HAP-1 (cell line): ENCODE data around the gene ATP6V1B1.
A peak's percentile ranks its signal among the peaks of the same experiment; 100 is the strongest.

Source experiments
- DNase-seq, 2 experiments: peaks; one replicate each; pipeline ENCODE4 v3.0.0-alpha.2; 2016 to 2020; ENCODE audit warnings: low spot score in 2 of 2
- H3K27me3 ChIP-seq: fragments of 250-450 bp; sonication (Bioruptor Pico); 2 replicates; pipeline ENCODE4 v1.5.1; 2020; ENCODE audit warnings: low read depth, mild to moderate bottlenecking, moderate library complexity
- H3K36me3 ChIP-seq: fragments of 250-450 bp; sonication (Bioruptor Pico); replicated peaks from 2 replicates; pipeline ENCODE4 v1.5.1; 2020; ENCODE audit warnings: mild to moderate bottlenecking
- H3K4me1 ChIP-seq: fragments of 250-450 bp; sonication (Bioruptor Pico); 2 replicates; pipeline ENCODE4 v1.5.1; 2020; ENCODE audit warnings: mild to moderate bottlenecking
- H3K4me3 ChIP-seq: fragments of 250-450 bp; sonication (Bioruptor Pico); 2 replicates; pipeline ENCODE4 v1.5.1; 2020; ENCODE audit warnings: mild to moderate bottlenecking, moderate library complexity
- H3K9me3 ChIP-seq: fragments of 250-450 bp; sonication (Bioruptor Pico); 2 replicates; pipeline ENCODE4 v1.5.1; 2020; ENCODE audit warnings: mild to moderate bottlenecking, moderate library complexity
- in situ Hi-C: fragments of 300-500 bp; cut with MboI; formaldehyde crosslinking; loops from 3 replicates; pipeline ENCODE4 v1.14.3; 2020; ENCODE audit warnings: low sequenced_read_pairs, inconsistent platforms, mixed read lengths

ATP6V1B1 gene

DNA sequence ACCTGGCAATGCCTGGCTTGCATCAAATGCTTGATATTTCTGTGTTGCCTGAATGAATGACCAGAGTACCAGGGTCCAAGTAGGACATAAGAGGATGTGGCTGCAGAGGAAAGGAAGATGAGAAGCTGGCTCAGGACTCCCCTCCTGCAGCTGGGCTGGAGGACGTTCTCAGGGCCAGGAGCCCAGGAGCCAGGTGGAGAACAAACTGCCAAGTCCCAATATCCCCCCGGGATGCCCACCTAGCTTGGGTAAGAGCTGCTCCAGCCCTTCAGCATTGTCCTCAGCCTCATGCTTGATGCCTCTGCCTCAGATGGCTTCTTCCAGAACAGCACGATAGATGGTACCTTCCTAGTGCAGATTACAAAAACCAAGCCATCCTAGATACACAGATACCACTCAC lies 8.6 kb upstream of the ATP6V1B1 start:
- no peaks in the 10 kb centered on the region for H3K9me3 ChIP-seq
- no peaks in the 10 kb centered on the region for H3K27me3 ChIP-seq
- DNase-seq: peak in 1 of 2 experiments; percentile 2
- in situ Hi-C loops: loop anchor here (25.0 kb wide), 1 partner anchor 615 kb away; the partner anchor contains the start of gene FAM136A
- no peak overlapping the region for H3K4me3 ChIP-seq
- H3K4me1 ChIP-seq: no peaks in the 10 kb centered on the region
- no peaks in the 10 kb centered on the region; the same call in 1 of the 2 replicates for H3K36me3 ChIP-seq

DNA sequence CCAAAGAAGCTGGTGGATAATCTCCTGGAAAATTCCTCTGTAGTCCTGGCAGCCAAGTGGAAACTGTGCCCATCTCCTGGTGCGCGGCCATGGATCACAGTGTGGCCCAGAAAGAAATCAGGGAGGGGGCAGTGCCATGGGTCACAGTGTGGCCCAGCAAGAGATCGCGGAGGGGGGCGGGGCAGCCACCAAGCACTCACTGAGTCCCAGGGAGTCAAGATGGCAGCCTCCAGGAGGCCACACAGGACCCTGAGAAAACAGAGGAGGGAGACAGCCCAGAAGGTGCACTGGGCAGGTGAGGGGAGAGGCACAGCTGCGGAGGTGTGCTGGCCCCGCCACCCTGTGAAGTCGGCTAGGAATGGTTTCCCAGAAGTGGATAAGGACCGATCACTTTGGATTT lies 8.1 kb upstream of the ATP6V1B1 start:
- in situ Hi-C loops: loop anchor here (25.0 kb wide), 1 partner anchor 615 kb away; the partner anchor contains the start of gene FAM136A
- Histone ChIP-seq H3K27me3 (no peaks in the 10 kb centered on the region), H3K4me1 (no peaks in the 10 kb centered on the region)

DNA sequence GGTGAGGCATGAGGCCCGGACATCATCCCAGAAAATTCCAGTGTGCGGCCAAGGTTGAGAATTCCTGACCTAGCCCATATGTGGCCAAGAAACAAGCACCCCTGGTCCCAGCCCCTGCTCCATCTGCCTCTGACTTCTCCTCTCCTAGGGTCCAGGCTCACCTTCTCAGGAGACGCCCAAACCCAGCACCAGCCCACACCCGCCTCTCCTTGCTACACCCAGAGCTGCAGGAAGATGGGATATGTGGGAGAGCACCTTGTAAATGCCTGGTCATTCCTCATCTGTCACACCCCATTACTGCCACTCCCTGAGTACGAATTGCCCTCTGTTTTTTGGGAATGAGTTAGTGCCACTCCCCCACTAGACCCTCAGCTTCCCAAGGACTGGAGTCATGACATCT lies 7.3 kb upstream of the ATP6V1B1 start:
- H3K9me3 ChIP-seq: no peaks in the 10 kb centered on the region
- no peaks in the 10 kb centered on the region for H3K27me3 ChIP-seq
- DNase-seq: no peak
- no peaks in the 10 kb centered on the region; the same call in 1 of the 2 replicates for H3K36me3 ChIP-seq
- in situ Hi-C loops: loop anchor here (25.0 kb wide), 1 partner anchor 616 kb away; the partner anchor contains the start of gene FAM136A
- H3K4me3 ChIP-seq: no peak overlapping the region
- no peaks in the 10 kb centered on the region for H3K4me1 ChIP-seq

More for the DNA sequence above, 8.1 kb upstream of the ATP6V1B1 start:
- DNase-seq: peak in 1 of 2 experiments; percentile 6
- no peaks in the 10 kb centered on the region for H3K9me3 ChIP-seq
- no peaks in the 10 kb centered on the region; the same call in 1 of the 2 replicates for H3K36me3 ChIP-seq
- no peak overlapping the region for H3K4me3 ChIP-seq

GRCh38 chr2:70930371-70931329 lies 5.0 kb upstream of the ATP6V1B1 start:
- no peak overlapping the region for H3K4me3 ChIP-seq
- no peak for DNase-seq
- H3K27me3 ChIP-seq: no peaks in the 10 kb centered on the region
- H3K4me1 ChIP-seq: no peaks in the 10 kb centered on the region
- no peaks in the 10 kb centered on the region for H3K36me3 ChIP-seq
- in situ Hi-C loops: loop anchor here (25.0 kb wide), 1 partner anchor 618 kb away; the partner anchor contains the start of gene FAM136A
- H3K9me3 ChIP-seq: no peaks in the 10 kb centered on the region

DNA sequence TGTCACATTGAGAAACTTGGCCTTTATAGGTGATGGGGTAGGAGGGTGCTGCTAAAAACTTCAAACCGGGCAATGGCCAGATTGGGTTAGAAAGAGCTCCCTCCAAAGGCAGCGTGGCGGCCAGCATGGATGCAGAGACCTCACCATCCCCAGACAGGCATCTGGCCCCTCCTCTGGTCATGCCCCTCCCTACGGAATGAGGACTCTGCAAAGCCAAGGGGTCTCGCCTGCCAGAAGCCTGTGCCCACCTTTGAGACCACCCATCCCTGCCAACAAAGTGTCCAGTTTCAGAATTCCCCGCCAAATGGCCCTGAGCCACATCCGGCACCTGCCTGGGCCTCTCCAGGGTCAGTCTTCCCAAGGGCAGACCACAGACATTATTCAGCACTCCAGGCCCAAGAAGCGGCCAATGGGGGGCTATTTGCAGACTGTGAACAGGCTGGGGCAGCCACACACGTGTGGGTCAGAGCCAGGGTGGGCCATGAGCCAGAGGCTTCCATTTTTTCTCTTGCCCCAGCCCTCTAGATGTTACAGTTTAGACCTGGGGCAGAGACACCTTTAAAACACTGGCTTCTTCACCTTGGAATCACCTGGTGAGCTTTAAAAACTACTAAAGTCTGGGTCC lies 4.2 kb upstream of the ATP6V1B1 start:
- Histone ChIP-seq H3K27me3 (no peaks in the 10 kb centered on the region), H3K4me3 (no peak overlapping the region), H3K4me1 (no peaks in the 10 kb centered on the region), H3K36me3 (no peaks in the 10 kb centered on the region), H3K9me3 (no peaks in the 10 kb centered on the region)
- in situ Hi-C loops: loop anchor here (25.0 kb wide), 1 partner anchor 619 kb away; the partner anchor contains the start of gene FAM136A
- DNase-seq: no peak

GRCh38 chr2:70932631-70933230 lies 3.0 kb upstream of the ATP6V1B1 start:
- Histone ChIP-seq H3K4me1 (no peaks in the 10 kb centered on the region), H3K4me3 (no peak overlapping the region), H3K9me3 (no peaks in the 10 kb centered on the region), H3K27me3 (no peaks in the 10 kb centered on the region), H3K36me3 (no peaks in the 10 kb centered on the region)
- in situ Hi-C loops: loop anchor here (25.0 kb wide), 1 partner anchor 620 kb away; the partner anchor contains the start of gene FAM136A
- no peak for DNase-seq

DNA sequence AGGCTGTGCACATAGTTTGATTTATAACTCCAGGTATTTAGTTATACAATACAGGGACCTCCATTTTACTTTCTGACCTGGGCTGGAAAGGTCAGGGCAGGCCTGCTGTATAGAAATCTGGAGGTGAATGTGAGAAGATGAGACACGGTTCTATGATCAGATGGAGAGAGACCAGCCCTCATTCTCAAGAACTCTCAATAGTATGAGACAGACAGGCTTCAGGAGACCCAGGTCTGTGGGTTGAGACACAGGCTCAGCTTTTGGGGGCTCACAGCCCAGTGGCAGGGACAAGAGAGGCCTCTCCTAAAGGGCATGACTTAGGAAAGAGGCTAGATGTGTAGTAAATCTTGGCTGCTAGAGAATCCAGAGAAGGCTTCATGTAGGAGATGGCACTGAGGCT lies 719 bp upstream of the ATP6V1B1 start:
- Histone ChIP-seq H3K27me3 (no peaks in the 10 kb centered on the region), H3K4me1 (no peaks in the 10 kb centered on the region), H3K36me3 (no peaks in the 10 kb centered on the region), H3K4me3 (no peak overlapping the region), H3K9me3 (no peaks in the 10 kb centered on the region)
- in situ Hi-C loops: loop anchor here (25.0 kb wide), 1 partner anchor 623 kb away; the partner anchor contains the start of gene FAM136A
- no peak for DNase-seq

GRCh38 chr2:70936165-70936978 lies 672 bp downstream of the ATP6V1B1 start:
- Histone ChIP-seq H3K4me1 (no peaks in the 10 kb centered on the region), H3K9me3 (no peaks in the 10 kb centered on the region), H3K27me3 (no peaks in the 10 kb centered on the region), H3K36me3 (no peaks in the 10 kb centered on the region), H3K4me3 (no peak overlapping the region)
- DNase-seq: no peak
- in situ Hi-C loops: loop anchor here (25.0 kb wide), 1 partner anchor 624 kb away; the partner anchor contains the start of gene FAM136A

DNA sequence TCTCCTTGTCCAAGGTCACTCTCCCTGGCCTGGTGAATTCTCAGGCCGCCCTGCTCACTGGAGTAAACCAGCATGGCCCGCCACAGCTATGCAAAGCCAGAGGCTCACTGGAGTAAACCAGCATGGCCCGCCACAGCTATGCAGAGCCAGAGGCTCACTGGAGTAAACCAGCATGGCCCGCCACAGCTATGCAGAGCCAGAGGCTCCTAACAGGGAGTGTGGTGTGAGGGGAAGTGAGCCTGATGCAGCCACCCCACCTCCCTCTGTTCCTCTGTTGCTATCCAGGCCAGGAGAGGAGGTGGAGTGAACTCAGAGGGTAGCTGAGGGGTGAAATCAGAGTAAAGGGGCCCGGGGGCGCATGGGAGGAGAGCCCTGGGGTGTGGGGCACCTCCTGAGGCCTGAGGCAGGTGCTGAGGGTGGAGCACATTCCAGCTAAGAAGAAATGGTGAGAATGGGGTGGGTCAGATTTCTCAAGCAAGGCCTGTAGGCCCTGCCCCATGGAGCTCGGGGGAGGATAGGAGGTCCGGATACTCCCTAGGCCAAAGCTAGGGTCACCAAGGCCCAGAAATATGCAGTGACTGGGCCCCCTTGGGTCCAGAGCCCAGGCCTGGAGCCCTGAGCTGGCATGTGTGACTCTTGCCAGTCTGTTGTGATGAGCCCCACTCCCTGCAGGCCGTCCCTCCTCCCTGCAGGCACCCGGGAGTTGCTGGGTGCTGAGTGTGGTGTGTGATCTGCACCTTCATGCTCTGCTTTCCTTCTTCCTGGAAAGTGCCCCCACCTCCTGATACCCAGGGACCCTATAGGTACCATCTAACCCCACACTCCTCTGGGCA lies 1.5 kb downstream of the ATP6V1B1 start:
- no peak overlapping the region for H3K4me3 ChIP-seq
- no peaks in the 10 kb centered on the region for H3K36me3 ChIP-seq
- no peaks in the 10 kb centered on the region for H3K9me3 ChIP-seq
- in situ Hi-C loops: loop anchor here (25.0 kb wide), 1 partner anchor 625 kb away; the partner anchor contains the start of gene FAM136A
- no peaks in the 10 kb centered on the region for H3K4me1 ChIP-seq
- no peak for DNase-seq
- H3K27me3 ChIP-seq: no peaks in the 10 kb centered on the region

GRCh38 chr2:70937866-70938585 lies 2.3 kb downstream of the ATP6V1B1 start:
- H3K36me3 ChIP-seq: no peaks in the 10 kb centered on the region
- in situ Hi-C loops: loop anchor here (25.0 kb wide), 1 partner anchor 626 kb away; the partner anchor contains the start of gene FAM136A
- H3K4me3 ChIP-seq: no peak overlapping the region
- H3K9me3 ChIP-seq: no peaks in the 10 kb centered on the region
- no peaks in the 10 kb centered on the region for H3K4me1 ChIP-seq
- no peak for DNase-seq
- no peaks in the 10 kb centered on the region for H3K27me3 ChIP-seq

DNA sequence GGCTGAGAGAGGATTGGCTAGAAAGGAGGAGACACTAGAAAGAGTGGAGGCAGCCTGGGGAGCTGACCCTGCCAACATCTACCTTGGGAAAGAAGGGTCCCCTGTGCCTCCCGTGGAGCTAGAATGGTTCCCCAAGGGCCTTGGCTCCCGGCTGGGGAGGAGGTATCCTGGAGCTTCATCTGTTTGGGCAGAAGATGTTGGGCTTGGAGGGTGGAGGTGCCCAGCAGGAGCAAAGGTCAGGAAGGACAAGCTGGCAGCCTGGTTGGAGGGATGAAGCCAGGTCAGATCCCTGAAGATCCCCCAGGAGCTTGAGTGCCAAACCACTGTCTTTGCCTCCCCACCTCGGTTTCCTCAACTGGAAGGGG lies 2.9 kb downstream of the ATP6V1B1 start:
- DNase-seq: no peak
- Histone ChIP-seq H3K4me1 (no peaks in the 10 kb centered on the region), H3K27me3 (no peaks in the 10 kb centered on the region), H3K9me3 (no peaks in the 10 kb centered on the region), H3K4me3 (no peak overlapping the region), H3K36me3 (no peaks in the 10 kb centered on the region)
- in situ Hi-C loops: loop anchor here (25.0 kb wide), 1 partner anchor 626 kb away; the partner anchor contains the start of gene FAM136A
